Trophoblast cell (in vitro differentiated cells and primary cell): ENCODE results near the gene SYT6.
A peak's percentile ranks its signal among the peaks of the same experiment; 100 is the strongest.

Experiments used
- DNase-seq, 2 donors: peaks; one replicate each; pipeline ENCODE4 v3.0.0-alpha.2; 2016
- H2AFZ ChIP-seq: 2 replicates; pipeline ENCODE4 v1.6.1; 2013; ENCODE audit warnings: low read length, moderate library complexity, mild to moderate bottlenecking; ENCODE audit not compliant: insufficient read depth, poor library complexity
- H2AK5ac ChIP-seq: 2 replicates; pipeline ENCODE4 v1.6.1; 2013; ENCODE audit warnings: mild to moderate bottlenecking, low read length
- H2BK120ac ChIP-seq: 2 replicates; pipeline ENCODE4 v1.6.1; 2013; ENCODE audit warnings: low read length, mild to moderate bottlenecking, moderate library complexity; ENCODE audit not compliant: insufficient read depth, poor library complexity
- H2BK12ac ChIP-seq: 2 replicates; pipeline ENCODE4 v1.6.1; 2013; ENCODE audit warnings: mild to moderate bottlenecking, low read length, moderate library complexity
- H2BK5ac ChIP-seq: 2 replicates; pipeline ENCODE4 v1.6.1; 2013; ENCODE audit warnings: low read length, low read depth, moderate library complexity, mild to moderate bottlenecking; ENCODE audit not compliant: poor library complexity
- H3K14ac ChIP-seq: 2 replicates; pipeline ENCODE4 v1.6.1; 2013; ENCODE audit warnings: mild to moderate bottlenecking, low read length
- H3K18ac ChIP-seq: 2 replicates; pipeline ENCODE4 v1.6.1; 2013; ENCODE audit warnings: mild to moderate bottlenecking, low read length
- H3K23ac ChIP-seq: 2 replicates; pipeline ENCODE4 v1.6.1; 2013; ENCODE audit warnings: low read length
- H3K27ac ChIP-seq: 2 replicates; pipeline ENCODE4 v1.5.1; 2013; ENCODE audit warnings: low read depth, mild to moderate bottlenecking, inconsistent platforms, low read length, moderate library complexity
- H3K27me3 ChIP-seq: 2 replicates; pipeline ENCODE4 v1.6.1; 2013; ENCODE audit warnings: inconsistent platforms, mild to moderate bottlenecking, low read length, moderate library complexity; ENCODE audit not compliant: insufficient read depth
- H3K36me3 ChIP-seq, 2 experiments: 1 replicate in 1 of 2; 2 replicates in 1 of 2; pipeline ENCODE4 v1.6.1; 2013; ENCODE audit warnings: low read length in 2 of 2, mild to moderate bottlenecking in 2 of 2, moderate library complexity in 1 of 2; ENCODE audit not compliant: insufficient read depth in 2 of 2, control insufficient read depth in 1 of 2
- H3K4ac ChIP-seq: 2 replicates; pipeline ENCODE4 v1.6.1; 2013; ENCODE audit warnings: low read depth, mild to moderate bottlenecking, low read length, moderate library complexity
- H3K4me1 ChIP-seq, 2 experiments: 1 replicate in 1 of 2; 2 replicates in 1 of 2; pipeline ENCODE4 v1.6.1; 2013; ENCODE audit warnings: low read length in 2 of 2, mild to moderate bottlenecking in 2 of 2, moderate library complexity in 1 of 2; ENCODE audit not compliant: insufficient read depth in 2 of 2, control insufficient read depth in 1 of 2
- H3K4me2 ChIP-seq: 2 replicates; pipeline ENCODE4 v1.6.1; 2013; ENCODE audit warnings: inconsistent platforms, mild to moderate bottlenecking, low read length, moderate library complexity
- H3K4me3 ChIP-seq: 2 replicates; pipeline ENCODE4 v1.5.1; 2013; ENCODE audit warnings: mild to moderate bottlenecking, low read depth, low read length, inconsistent platforms
- H3K79me1 ChIP-seq: one replicate; pipeline ENCODE4 v1.6.1; 2013; ENCODE audit warnings: low read length
- H3K79me2 ChIP-seq: 2 replicates; pipeline ENCODE4 v1.6.1; 2013; ENCODE audit warnings: low read length, mild to moderate bottlenecking; ENCODE audit not compliant: control insufficient read depth, insufficient read depth, poor library complexity
- H3K9ac ChIP-seq: 2 replicates; pipeline ENCODE4 v1.6.1; 2013; ENCODE audit warnings: mild to moderate bottlenecking, low read length
- H3K9me3 ChIP-seq: 2 replicates; pipeline ENCODE4 v1.6.1; 2013; ENCODE audit warnings: low read depth, mild to moderate bottlenecking, control low read depth, inconsistent platforms, low read length; ENCODE audit not compliant: insufficient read depth
- H4K12ac ChIP-seq: 2 replicates; pipeline ENCODE4 v1.6.1; 2013; ENCODE audit warnings: low read depth, mild to moderate bottlenecking, low read length, moderate library complexity
- H4K8ac ChIP-seq: 2 replicates; pipeline ENCODE4 v1.6.1; 2013; ENCODE audit warnings: low read depth, mild to moderate bottlenecking, low read length, moderate library complexity
- H4K91ac ChIP-seq: one replicate; pipeline ENCODE4 v1.6.1; 2013; ENCODE audit warnings: low read depth, mild to moderate bottlenecking, low read length, moderate library complexity
- WGBS: extraction: QIAGEN DNeasy Blood & Tissue Kit; methylation state at CpG from one replicate; pipeline ENCODE4 v1.1.7; 2013; ENCODE audit warnings: missing lambda C conversion rate; ENCODE audit not compliant: insufficient read length, insufficient coverage; ENCODE audit errors: extremely low coverage; 5-methylcytosine and 5-hydroxymethylcytosine counted together

Gene SYT6

GRCh38 chr1:114109981-114110380 is 43.7 kb downstream of the SYT6 start:
- Histone ChIP-seq H4K8ac (no peak overlapping the region), H3K4me3 (no peak overlapping the region)
- WGBS: no CpG with 5 or more reads among the region's 2 CpGs

GRCh38 chr1:114108751-114109255 is 44.9 kb downstream of the SYT6 start:
- Histone ChIP-seq H3K27me3 (no peaks in the 10 kb centered on the region), H3K4ac (no peak overlapping the region), H3K23ac (no peak overlapping the region), H3K4me2 (no peak overlapping the region), H3K18ac (no peak overlapping the region), H2BK12ac (no peak overlapping the region), H3K14ac (no peak overlapping the region), H3K79me2 (no peaks in the 10 kb centered on the region), H3K79me1 (no peaks in the 10 kb centered on the region), H3K4me3 (no peak overlapping the region), H3K27ac (no peak overlapping the region), H3K9ac (no peak overlapping the region), H2BK120ac (no peak overlapping the region), H4K91ac (no peak overlapping the region), H3K9me3 (no peaks in the 10 kb centered on the region), H4K8ac (no peak overlapping the region), H2AFZ (no peak overlapping the region), H3K36me3 (no peaks in the 10 kb centered on the region), H2AK5ac (no peak overlapping the region), H2BK5ac (no peak overlapping the region), H4K12ac (no peak overlapping the region), H3K4me1 (peaks cover 11 to 20% of the 10 kb centered on the region in 2 experiments)
- peak in 1 of 2 donors; percentile 11 for DNase-seq
- WGBS: no CpG with 5 or more reads among the region's 4 CpGs

More at GRCh38 chr1:114109981-114110380, 43.7 kb downstream of the SYT6 start:
- Histone ChIP-seq H3K9me3 (no peaks in the 10 kb centered on the region), H3K36me3 (no peaks in the 10 kb centered on the region), H3K27ac (no peak overlapping the region), H3K4ac (no peak overlapping the region), H3K18ac (no peak overlapping the region), H2BK120ac (no peak overlapping the region), H2AFZ (no peak overlapping the region), H3K14ac (no peak overlapping the region), H3K79me2 (no peaks in the 10 kb centered on the region), H4K91ac (no peak overlapping the region), H3K4me2 (no peak overlapping the region), H3K23ac (no peak overlapping the region), H2BK12ac (no peak overlapping the region), H3K27me3 (no peaks in the 10 kb centered on the region), H3K79me1 (no peaks in the 10 kb centered on the region), H3K9ac (no peak overlapping the region), H3K4me1 (peaks cover 11 to 22% of the 10 kb centered on the region in 2 experiments), H4K12ac (no peak overlapping the region), H2BK5ac (no peak overlapping the region), H2AK5ac (no peak overlapping the region)
- DNase-seq: no peak

- no peak overlapping the region for H4K8ac ChIP-seq
- no peak overlapping the region for H2AK5ac ChIP-seq
- H4K12ac ChIP-seq: no peak overlapping the region
- H3K36me3 ChIP-seq: no peaks in the 10 kb centered on the region
- peaks cover 7 to 13% of the 10 kb centered on the region in 2 experiments for H3K4me1 ChIP-seq
- H2BK120ac ChIP-seq: no peak overlapping the region
- no peak overlapping the region for H2BK5ac ChIP-seq
- no CpG with 5 or more reads among the region's 7 CpGs for WGBS
- no peaks in the 10 kb centered on the region for H3K79me2 ChIP-seq
- no peak overlapping the region for H2AFZ ChIP-seq
- no peak for DNase-seq
- H3K4me3 ChIP-seq: no peak overlapping the region
- H3K4me2 ChIP-seq: no peak overlapping the region
- H2BK12ac ChIP-seq: no peak overlapping the region
- H3K23ac ChIP-seq: no peak overlapping the region
- H3K18ac ChIP-seq: no peak overlapping the region
- H3K27ac ChIP-seq: no peak overlapping the region
- H3K79me1 ChIP-seq: no peaks in the 10 kb centered on the region
- no peak overlapping the region for H4K91ac ChIP-seq
- H3K9ac ChIP-seq: no peak overlapping the region
- no peaks in the 10 kb centered on the region for H3K27me3 ChIP-seq
- no peak overlapping the region for H3K4ac ChIP-seq
- no peaks in the 10 kb centered on the region for H3K9me3 ChIP-seq
- H3K14ac ChIP-seq: no peak overlapping the region
These were observed 45.9 kb downstream of the SYT6 start for GRCh38 chr1:114107474-114108435.

GRCh38 chr1:114105421-114105979 is 48.2 kb downstream of the SYT6 start:
- no CpG with 5 or more reads among the region's 14 CpGs for WGBS
- Histone ChIP-seq H3K14ac (no peak overlapping the region), H2BK120ac (no peak overlapping the region)

More at GRCh38 chr1:114105421-114105979, 48.2 kb downstream of the SYT6 start:
- Histone ChIP-seq H3K9me3 (no peaks in the 10 kb centered on the region), H3K79me2 (no peaks in the 10 kb centered on the region), H2BK12ac (no peak overlapping the region), H3K4me3 (no peak overlapping the region), H2AFZ (no peak overlapping the region), H2AK5ac (no peak overlapping the region), H4K91ac (no peak overlapping the region), H3K27me3 (no peaks in the 10 kb centered on the region), H3K18ac (no peak overlapping the region), H2BK5ac (no peak overlapping the region), H4K8ac (no peak overlapping the region), H3K79me1 (no peaks in the 10 kb centered on the region), H3K4me2 (no peak overlapping the region), H3K36me3 (no peaks in the 10 kb centered on the region), H3K4me1 (peaks cover 0 to 6% of the 10 kb centered on the region in 2 experiments), H3K23ac (no peak overlapping the region), H4K12ac (no peak overlapping the region), H3K9ac (no peak overlapping the region), H3K4ac (no peak overlapping the region), H3K27ac (no peak overlapping the region)
- DNase-seq: no peak
